ENCODE results near the gene APOD.

The APOD gene

GRCh38 chr3:195522254-195523023, 61.3 kb downstream of the APOD start:
- DNase-seq = no peak
